UCSD-AML1 (cell line): Measurements from ENCODE around the gene C1orf159.
A peak's percentile ranks its signal among the peaks of the same experiment; 100 is the strongest.
"Not testable (repeated sequence)": the region's sequence is repeated elsewhere in the genome, so short reads cannot be mapped to it uniquely, and the experiment has no call there.

Experiments used
- DNase-seq: peaks from one replicate; lab custom pipeline; 2025; ENCODE audit not compliant: unreplicated experiment; lab: John Stamatoyannopoulos, UW

C1orf159 gene

GRCh38 chr1:1069056-1069710 is 46.7 kb downstream of the C1orf159 start:
- peak; percentile 78 for DNase-seq

- DNase-seq, result peak; percentile 22
Observed at GRCh38 chr1:1068517-1069055, 47.3 kb downstream of the C1orf159 start.

GRCh38 chr1:1067860-1068516 is 47.9 kb downstream of the C1orf159 start:
- DNase-seq, result no peak

- no peak for DNase-seq
Observed at GRCh38 chr1:1067284-1067859, 48.5 kb downstream of the C1orf159 start.

GRCh38 chr1:1066403-1067283 is 49.2 kb downstream of the C1orf159 start:
- no peak for DNase-seq

- DNase-seq, result not testable (repeated sequence)
Observed at GRCh38 chr1:1065940-1066304, 50.0 kb downstream of the C1orf159 start.

- no peak for DNase-seq
Observed at GRCh38 chr1:1065265-1065939, 50.5 kb downstream of the C1orf159 start.

- peak; percentile 66 for DNase-seq
Observed at GRCh38 chr1:1063945-1064831, 51.7 kb downstream of the C1orf159 start.

GRCh38 chr1:1063261-1063944 is 52.5 kb downstream of the C1orf159 start:
- DNase-seq, result no peak

- DNase-seq, result no peak
Observed at GRCh38 chr1:1062348-1063163, 53.3 kb downstream of the C1orf159 start.

GRCh38 chr1:1061682-1062345 is 54.1 kb downstream of the C1orf159 start:
- no peak for DNase-seq

GRCh38 chr1:1060281-1061000 is 55.4 kb downstream of the C1orf159 start:
- no peak for DNase-seq

GRCh38 chr1:1059494-1060280 is 56.2 kb downstream of the C1orf159 start:
- DNase-seq, result peak; percentile 90

- peak; percentile 83 for DNase-seq
Observed at GRCh38 chr1:1058921-1059493, 56.9 kb downstream of the C1orf159 start.

- no peak for DNase-seq
Observed at GRCh38 chr1:1058088-1058905, 57.6 kb downstream of the C1orf159 start.
